ENCODE measurements around the gene RALGAPB.

DNA sequence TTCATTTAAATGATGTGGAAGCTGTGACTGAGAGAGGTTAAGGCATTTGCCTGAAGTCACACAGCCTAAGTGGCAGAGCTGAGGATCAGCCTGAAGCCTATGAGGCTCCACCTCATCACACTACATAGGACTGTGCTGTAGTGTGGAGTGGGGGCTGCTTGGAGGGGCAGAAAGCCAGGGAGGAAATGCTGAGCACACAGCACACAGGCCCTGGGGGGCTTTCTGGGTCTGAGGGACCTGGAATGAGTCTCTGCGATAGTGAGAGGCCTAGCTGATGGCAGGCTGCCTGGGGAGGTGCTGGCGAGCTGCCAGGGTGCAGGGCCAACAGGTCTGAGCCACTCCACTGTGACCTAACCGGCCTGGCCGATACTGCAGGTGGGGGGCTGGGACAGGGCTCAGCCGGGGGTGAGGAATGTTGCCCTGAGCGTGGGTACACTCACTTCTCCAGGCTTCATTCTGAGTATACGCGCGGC lies 126.8 kb downstream of the RALGAPB start:
- TF ChIP-seq, protein P1, sequence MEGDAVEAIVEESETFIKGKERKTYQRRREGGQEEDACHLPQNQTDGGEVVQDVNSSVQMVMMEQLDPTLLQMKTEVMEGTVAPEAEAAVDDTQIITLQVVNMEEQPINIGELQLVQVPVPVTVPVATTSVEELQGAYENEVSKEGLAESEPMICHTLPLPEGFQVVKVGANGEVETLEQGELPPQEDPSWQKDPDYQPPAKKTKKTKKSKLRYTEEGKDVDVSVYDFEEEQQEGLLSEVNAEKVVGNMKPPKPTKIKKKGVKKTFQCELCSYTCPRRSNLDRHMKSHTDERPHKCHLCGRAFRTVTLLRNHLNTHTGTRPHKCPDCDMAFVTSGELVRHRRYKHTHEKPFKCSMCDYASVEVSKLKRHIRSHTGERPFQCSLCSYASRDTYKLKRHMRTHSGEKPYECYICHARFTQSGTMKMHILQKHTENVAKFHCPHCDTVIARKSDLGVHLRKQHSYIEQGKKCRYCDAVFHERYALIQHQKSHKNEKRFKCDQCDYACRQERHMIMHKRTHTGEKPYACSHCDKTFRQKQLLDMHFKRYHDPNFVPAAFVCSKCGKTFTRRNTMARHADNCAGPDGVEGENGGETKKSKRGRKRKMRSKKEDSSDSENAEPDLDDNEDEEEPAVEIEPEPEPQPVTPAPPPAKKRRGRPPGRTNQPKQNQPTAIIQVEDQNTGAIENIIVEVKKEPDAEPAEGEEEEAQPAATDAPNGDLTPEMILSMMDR (IDR thresholded peaks at IDR 0.05), result no peak
- no peak for TF ChIP-seq MYBL2 (CRISPR knock-in tag; IDR thresholded peaks at IDR 0.05)
- no peak for TF ChIP-seq NR2C2 (CRISPR knock-in tag; IDR thresholded peaks at IDR 0.05)
- TF ChIP-seq, protein P2, sequence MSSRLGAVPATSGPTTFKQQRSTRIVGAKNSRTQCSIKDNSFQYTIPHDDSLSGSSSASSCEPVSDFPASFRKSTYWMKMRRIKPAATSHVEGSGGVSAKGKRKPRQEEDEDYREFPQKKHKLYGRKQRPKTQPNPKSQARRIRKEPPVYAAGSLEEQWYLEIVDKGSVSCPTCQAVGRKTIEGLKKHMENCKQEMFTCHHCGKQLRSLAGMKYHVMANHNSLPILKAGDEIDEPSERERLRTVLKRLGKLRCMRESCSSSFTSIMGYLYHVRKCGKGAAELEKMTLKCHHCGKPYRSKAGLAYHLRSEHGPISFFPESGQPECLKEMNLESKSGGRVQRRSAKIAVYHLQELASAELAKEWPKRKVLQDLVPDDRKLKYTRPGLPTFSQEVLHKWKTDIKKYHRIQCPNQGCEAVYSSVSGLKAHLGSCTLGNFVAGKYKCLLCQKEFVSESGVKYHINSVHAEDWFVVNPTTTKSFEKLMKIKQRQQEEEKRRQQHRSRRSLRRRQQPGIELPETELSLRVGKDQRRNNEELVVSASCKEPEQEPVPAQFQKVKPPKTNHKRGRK (CRISPR knock-in tag; IDR thresholded peaks at IDR 0.05; ENCODE audit: borderline replicate concordance), result no peak
- no peak for TF ChIP-seq FOXJ3 (CRISPR knock-in tag; IDR thresholded peaks at IDR 0.05; ENCODE audit: borderline replicate concordance)
- no peak for TF ChIP-seq CREB1 (CRISPR knock-in tag; IDR thresholded peaks at IDR 0.05)
- TF ChIP-seq NR1H2 (CRISPR knock-in tag; IDR thresholded peaks at IDR 0.05), result no peak
- TF ChIP-seq, protein P3, sequence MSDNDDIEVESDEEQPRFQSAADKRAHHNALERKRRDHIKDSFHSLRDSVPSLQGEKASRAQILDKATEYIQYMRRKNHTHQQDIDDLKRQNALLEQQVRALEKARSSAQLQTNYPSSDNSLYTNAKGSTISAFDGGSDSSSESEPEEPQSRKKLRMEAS (CRISPR knock-in tag; IDR thresholded peaks at IDR 0.05), result no peak
- no peak for TF ChIP-seq TP53 (CRISPR knock-in tag; IDR thresholded peaks at IDR 0.05)
